ENCODE results near the gene SFT2D3.
A peak's percentile ranks its signal among the peaks of the same experiment; 100 is the strongest.

SFT2D3 gene

GRCh38 chr2:127681288-127681804 is 20.0 kb upstream of the SFT2D3 start:
- no peak overlapping the region for H3K27ac ChIP-seq (ENCODE audit: low read length)
- ATAC-seq (ENCODE audit: insufficient read depth, low read depth): peak; percentile 27; the same call in 1 of the 3 replicates
- H3K9me3 ChIP-seq (ENCODE audit: insufficient read depth, low read length, severe bottlenecking): no peaks in the 10 kb centered on the region
- H2AFZ ChIP-seq (ENCODE audit: low read depth, low read length): no peak overlapping the region
- DNase-seq: no peak
- no peak overlapping the region for H3K4me3 ChIP-seq (ENCODE audit: low read depth in 1 of 2, low read length in 2 of 2)
- no peaks in the 10 kb centered on the region for H4K20me1 ChIP-seq (ENCODE audit: insufficient read depth, low read length)
- no peaks in the 10 kb centered on the region for H3K79me2 ChIP-seq (ENCODE audit: insufficient read depth, low read length)
- no peak overlapping the region for H3K9ac ChIP-seq (ENCODE audit: low read depth, low read length)
- H3K36me3 ChIP-seq (ENCODE audit: insufficient read depth, low read length): no peaks in the 10 kb centered on the region
- no peaks in the 10 kb centered on the region for H3K4me1 ChIP-seq (ENCODE audit: insufficient read depth, low read length)
- TF ChIP-seq EZH2 (IDR thresholded peaks at IDR 0.05; ENCODE audit: borderline replicate concordance, low read depth, low read length, severe bottlenecking): no peak
- TF ChIP-seq, protein P1, sequence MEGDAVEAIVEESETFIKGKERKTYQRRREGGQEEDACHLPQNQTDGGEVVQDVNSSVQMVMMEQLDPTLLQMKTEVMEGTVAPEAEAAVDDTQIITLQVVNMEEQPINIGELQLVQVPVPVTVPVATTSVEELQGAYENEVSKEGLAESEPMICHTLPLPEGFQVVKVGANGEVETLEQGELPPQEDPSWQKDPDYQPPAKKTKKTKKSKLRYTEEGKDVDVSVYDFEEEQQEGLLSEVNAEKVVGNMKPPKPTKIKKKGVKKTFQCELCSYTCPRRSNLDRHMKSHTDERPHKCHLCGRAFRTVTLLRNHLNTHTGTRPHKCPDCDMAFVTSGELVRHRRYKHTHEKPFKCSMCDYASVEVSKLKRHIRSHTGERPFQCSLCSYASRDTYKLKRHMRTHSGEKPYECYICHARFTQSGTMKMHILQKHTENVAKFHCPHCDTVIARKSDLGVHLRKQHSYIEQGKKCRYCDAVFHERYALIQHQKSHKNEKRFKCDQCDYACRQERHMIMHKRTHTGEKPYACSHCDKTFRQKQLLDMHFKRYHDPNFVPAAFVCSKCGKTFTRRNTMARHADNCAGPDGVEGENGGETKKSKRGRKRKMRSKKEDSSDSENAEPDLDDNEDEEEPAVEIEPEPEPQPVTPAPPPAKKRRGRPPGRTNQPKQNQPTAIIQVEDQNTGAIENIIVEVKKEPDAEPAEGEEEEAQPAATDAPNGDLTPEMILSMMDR (IDR thresholded peaks at IDR 0.05; ENCODE audit: borderline replicate concordance, extremely low read depth, low read length, poor library complexity, severe bottlenecking): no peak
- H3K4me2 ChIP-seq (ENCODE audit: insufficient read depth, low read length): no peak overlapping the region
- no peaks in the 10 kb centered on the region for H3K27me3 ChIP-seq (ENCODE audit: insufficient read depth, low read length, poor library complexity)

DNA sequence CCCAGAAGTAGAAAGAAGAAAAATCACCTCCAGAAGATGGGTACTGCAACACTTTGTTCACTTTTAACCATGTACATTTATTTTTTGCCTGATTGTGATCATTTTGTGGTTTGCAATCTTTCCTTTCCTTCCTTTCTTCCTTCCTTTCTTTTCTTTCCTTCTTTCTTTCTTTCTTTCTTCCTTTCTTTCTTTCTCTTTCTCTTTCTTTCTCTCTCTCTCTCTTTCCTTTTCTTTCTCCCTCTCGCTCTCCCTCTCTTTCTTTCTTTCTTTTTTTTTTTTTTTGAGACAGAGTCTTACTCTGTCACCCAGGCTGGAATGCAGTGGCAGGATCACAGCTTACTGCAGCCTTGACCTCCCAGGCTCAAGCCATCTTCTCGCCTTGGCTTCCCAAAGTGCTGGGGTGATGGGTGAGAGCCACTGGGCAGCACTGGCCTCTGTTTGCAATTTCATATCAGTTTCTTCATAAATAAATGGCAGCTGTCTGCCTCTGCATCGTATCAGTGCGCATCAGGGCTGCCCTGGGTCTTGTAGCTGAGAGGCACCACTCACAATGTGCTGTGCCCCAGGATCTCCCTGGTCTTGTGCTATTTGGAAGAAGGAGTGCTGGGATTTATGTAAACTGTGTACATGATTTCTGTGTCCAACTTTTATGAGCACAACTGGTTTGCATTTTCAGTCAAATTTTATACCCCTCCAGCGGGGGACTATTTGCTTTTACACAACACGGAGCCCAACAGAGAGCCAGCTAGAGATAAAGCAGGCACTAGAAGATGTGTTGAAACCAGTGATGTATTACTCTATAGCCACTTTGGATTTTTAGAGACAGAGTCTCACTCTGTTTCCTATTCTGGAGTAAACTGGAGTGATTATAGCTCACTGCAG is 19.1 kb upstream of the SFT2D3 start:
- H4K20me1 ChIP-seq (ENCODE audit: insufficient read depth, low read length): no peaks in the 10 kb centered on the region
- TF ChIP-seq, protein P1 (IDR thresholded peaks at IDR 0.05; ENCODE audit: borderline replicate concordance, extremely low read depth, low read length, poor library complexity, severe bottlenecking): no peak
- no peak for TF ChIP-seq EZH2 (IDR thresholded peaks at IDR 0.05; ENCODE audit: borderline replicate concordance, low read depth, low read length, severe bottlenecking)
- no peak overlapping the region for H3K4me2 ChIP-seq (ENCODE audit: insufficient read depth, low read length)
- H3K9me3 ChIP-seq (ENCODE audit: insufficient read depth, low read length, severe bottlenecking): no peaks in the 10 kb centered on the region
- no peaks in the 10 kb centered on the region for H3K79me2 ChIP-seq (ENCODE audit: insufficient read depth, low read length)
- no peak overlapping the region for H3K4me3 ChIP-seq (ENCODE audit: low read depth in 1 of 2, low read length in 2 of 2)
- H3K27ac ChIP-seq (ENCODE audit: low read length): no peak overlapping the region
- no peak overlapping the region for H3K9ac ChIP-seq (ENCODE audit: low read depth, low read length)
- ATAC-seq (ENCODE audit: insufficient read depth, low read depth) (no peak), DNase-seq (no peak)
- no peak overlapping the region for H2AFZ ChIP-seq (ENCODE audit: low read depth, low read length)
- no peaks in the 10 kb centered on the region for H3K36me3 ChIP-seq (ENCODE audit: insufficient read depth, low read length)
- H3K4me1 ChIP-seq (ENCODE audit: insufficient read depth, low read length): no peaks in the 10 kb centered on the region
- no peaks in the 10 kb centered on the region for H3K27me3 ChIP-seq (ENCODE audit: insufficient read depth, low read length, poor library complexity)

DNA sequence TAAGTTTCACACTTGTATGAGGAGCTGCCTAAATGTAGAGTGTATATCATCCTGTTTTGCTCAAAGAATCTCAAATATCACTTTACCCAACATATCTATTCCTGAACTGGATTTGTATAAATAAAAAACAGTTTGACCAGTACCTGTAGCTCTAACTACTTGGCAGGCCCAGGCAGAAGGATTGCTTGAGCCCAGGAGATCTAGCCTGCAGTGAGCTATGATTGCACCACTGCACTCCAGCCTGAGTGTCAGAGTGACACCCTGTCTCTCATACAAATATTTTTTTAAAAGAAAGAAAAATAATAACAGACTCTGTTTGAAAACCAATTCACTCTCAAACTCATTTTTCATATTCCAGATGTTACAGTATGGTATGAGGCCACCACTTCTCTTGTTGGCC is 18.2 kb upstream of the SFT2D3 start:
- Histone ChIP-seq H3K9me3 (ENCODE audit: insufficient read depth, low read length, severe bottlenecking) (peaks cover 2% of the 10 kb centered on the region), H3K27ac (ENCODE audit: low read length) (no peak overlapping the region), H3K79me2 (ENCODE audit: insufficient read depth, low read length) (no peaks in the 10 kb centered on the region), H3K4me2 (ENCODE audit: insufficient read depth, low read length) (no peak overlapping the region), H3K4me3 (ENCODE audit: low read depth in 1 of 2, low read length in 2 of 2) (no peak overlapping the region), H3K9ac (ENCODE audit: low read depth, low read length) (no peak overlapping the region), H4K20me1 (ENCODE audit: insufficient read depth, low read length) (no peaks in the 10 kb centered on the region), H3K36me3 (ENCODE audit: insufficient read depth, low read length) (no peaks in the 10 kb centered on the region), H3K4me1 (ENCODE audit: insufficient read depth, low read length) (no peaks in the 10 kb centered on the region), H3K27me3 (ENCODE audit: insufficient read depth, low read length, poor library complexity) (no peaks in the 10 kb centered on the region), H2AFZ (ENCODE audit: low read depth, low read length) (no peak overlapping the region)
- TF ChIP-seq, protein P1 (IDR thresholded peaks at IDR 0.05; ENCODE audit: borderline replicate concordance, extremely low read depth, low read length, poor library complexity, severe bottlenecking): no peak
- TF ChIP-seq EZH2 (IDR thresholded peaks at IDR 0.05; ENCODE audit: borderline replicate concordance, low read depth, low read length, severe bottlenecking): no peak
- DNase-seq (no peak), ATAC-seq (ENCODE audit: insufficient read depth, low read depth) (no peak)

All from DND-41 (cell line).